ENCODE measurements around the gene NCOA1.

DNA sequence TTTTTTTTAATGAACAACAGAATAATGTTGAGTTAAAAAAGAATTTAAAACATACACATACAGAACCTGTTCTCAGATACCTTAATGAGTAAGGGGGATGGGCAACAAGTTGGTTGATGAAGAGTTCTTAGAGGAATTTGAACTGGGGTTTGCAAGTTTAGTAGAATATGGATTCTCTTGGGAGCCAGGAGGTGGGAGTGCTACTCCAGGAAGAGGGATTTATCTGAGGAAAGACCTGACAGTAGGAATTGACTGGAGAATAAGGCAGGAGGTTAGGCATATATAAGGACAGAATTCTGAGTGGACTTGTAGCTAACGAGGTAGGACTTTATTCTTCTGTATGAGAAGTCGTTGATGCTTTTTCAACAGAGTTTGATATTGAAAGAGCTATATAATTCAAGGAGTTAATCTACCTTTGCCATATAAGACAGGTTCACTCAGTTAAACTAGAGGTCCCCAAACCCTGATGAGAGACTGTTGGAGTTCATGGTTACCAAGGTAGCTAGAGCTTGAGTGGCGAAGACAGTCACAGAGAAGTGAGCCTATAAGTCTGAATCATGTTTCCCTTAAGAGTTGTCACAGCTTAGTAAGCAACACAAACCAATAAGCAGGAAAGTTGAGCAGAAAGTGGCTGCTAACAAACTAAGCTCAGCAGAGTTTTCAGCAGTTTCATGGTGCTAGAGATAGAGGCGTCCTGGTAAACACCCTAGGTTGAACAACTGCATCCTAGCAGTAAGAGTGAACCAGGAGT is 88.2 kb downstream of the NCOA1 start:
- TF ChIP-seq, protein P1, sequence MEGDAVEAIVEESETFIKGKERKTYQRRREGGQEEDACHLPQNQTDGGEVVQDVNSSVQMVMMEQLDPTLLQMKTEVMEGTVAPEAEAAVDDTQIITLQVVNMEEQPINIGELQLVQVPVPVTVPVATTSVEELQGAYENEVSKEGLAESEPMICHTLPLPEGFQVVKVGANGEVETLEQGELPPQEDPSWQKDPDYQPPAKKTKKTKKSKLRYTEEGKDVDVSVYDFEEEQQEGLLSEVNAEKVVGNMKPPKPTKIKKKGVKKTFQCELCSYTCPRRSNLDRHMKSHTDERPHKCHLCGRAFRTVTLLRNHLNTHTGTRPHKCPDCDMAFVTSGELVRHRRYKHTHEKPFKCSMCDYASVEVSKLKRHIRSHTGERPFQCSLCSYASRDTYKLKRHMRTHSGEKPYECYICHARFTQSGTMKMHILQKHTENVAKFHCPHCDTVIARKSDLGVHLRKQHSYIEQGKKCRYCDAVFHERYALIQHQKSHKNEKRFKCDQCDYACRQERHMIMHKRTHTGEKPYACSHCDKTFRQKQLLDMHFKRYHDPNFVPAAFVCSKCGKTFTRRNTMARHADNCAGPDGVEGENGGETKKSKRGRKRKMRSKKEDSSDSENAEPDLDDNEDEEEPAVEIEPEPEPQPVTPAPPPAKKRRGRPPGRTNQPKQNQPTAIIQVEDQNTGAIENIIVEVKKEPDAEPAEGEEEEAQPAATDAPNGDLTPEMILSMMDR (IDR thresholded peaks at IDR 0.05): no peak
- no peak for TF ChIP-seq POLR2A (IDR thresholded peaks at IDR 0.05)
